ENCODE results near the gene RALBP1.

RALBP1 gene

DNA sequence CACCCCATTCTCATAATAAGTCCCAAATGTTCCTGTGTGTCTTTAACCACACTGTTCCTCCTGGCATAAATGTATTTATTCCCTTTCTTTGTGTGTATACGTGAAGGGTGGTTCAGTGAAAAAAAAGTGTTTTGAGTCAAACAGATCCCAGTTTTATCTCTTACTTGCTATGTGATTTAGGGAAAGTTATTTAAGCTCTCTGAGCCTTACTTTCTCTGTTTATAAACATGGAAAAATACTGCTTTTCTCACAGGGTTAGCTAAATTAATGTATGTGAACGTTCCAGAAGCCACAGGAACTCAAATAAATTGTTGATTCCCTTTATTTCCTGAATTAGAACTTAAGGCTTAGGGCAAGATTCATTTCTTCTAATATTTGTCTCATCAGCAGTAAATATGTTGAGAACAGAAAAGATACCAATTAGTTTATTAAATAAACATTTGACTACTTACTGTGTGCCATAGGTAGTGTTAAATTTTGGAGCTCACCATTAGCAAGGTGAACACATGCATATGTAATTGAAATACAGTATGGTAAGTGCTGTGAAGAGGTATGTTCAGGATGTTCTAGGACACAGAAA is 33.2 kb downstream of the RALBP1 start:
- H3K4me3 ChIP-seq (ENCODE audit: low read depth, low read length), result no peak overlapping the region
- DNase-seq (ENCODE audit: low read depth), result no peak
- TF ChIP-seq POLR2A (IDR thresholded peaks at IDR 0.05; ENCODE audit: extremely low read depth, insufficient read length) (no peak), MYC (IDR thresholded peaks at IDR 0.05; ENCODE audit: low read depth, low read length) (no peak)
- TF ChIP-seq, protein P1, sequence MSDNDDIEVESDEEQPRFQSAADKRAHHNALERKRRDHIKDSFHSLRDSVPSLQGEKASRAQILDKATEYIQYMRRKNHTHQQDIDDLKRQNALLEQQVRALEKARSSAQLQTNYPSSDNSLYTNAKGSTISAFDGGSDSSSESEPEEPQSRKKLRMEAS (IDR thresholded peaks at IDR 0.05; ENCODE audit: low read depth, low read length), result no peak
- TF ChIP-seq, protein P2, sequence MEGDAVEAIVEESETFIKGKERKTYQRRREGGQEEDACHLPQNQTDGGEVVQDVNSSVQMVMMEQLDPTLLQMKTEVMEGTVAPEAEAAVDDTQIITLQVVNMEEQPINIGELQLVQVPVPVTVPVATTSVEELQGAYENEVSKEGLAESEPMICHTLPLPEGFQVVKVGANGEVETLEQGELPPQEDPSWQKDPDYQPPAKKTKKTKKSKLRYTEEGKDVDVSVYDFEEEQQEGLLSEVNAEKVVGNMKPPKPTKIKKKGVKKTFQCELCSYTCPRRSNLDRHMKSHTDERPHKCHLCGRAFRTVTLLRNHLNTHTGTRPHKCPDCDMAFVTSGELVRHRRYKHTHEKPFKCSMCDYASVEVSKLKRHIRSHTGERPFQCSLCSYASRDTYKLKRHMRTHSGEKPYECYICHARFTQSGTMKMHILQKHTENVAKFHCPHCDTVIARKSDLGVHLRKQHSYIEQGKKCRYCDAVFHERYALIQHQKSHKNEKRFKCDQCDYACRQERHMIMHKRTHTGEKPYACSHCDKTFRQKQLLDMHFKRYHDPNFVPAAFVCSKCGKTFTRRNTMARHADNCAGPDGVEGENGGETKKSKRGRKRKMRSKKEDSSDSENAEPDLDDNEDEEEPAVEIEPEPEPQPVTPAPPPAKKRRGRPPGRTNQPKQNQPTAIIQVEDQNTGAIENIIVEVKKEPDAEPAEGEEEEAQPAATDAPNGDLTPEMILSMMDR (IDR thresholded peaks at IDR 0.05; ENCODE audit: low read depth, low read length), result no peak

DNA sequence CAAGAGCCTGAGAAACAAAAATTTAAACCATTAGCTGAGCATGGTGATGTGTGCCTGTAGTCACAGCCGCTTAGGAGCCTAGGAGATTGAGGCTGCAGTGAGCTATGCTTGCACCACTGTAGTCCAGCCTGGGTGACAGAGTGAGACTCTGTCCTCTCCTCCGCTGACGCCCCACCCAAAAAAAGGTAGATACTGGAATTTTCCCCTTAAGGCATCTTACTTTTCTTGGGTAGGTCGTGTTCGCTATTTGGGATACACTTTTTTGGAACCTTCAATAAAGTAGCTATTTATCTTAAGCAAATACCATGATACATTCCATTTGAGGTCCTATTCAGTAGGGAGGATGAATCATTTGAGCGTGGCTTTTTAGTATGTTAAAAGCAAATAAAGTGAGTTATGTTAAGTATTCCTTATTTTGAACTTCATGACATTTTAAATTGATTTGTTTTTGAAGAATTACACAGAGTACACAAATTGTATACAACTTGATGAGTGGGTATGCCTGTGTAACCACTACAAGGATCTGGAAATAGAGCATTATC is 38.7 kb downstream of the RALBP1 start:
- H3K4me3 ChIP-seq (ENCODE audit: low read depth, low read length), result no peak overlapping the region
- DNase-seq (ENCODE audit: low read depth), result no peak
- TF ChIP-seq, protein P2 (IDR thresholded peaks at IDR 0.05; ENCODE audit: low read depth, low read length), result no peak
- TF ChIP-seq MYC (IDR thresholded peaks at IDR 0.05; ENCODE audit: low read depth, low read length), result no peak
- TF ChIP-seq, protein P1 (IDR thresholded peaks at IDR 0.05; ENCODE audit: low read depth, low read length), result no peak
- no peak for TF ChIP-seq POLR2A (IDR thresholded peaks at IDR 0.05; ENCODE audit: extremely low read depth, insufficient read length)

DNA sequence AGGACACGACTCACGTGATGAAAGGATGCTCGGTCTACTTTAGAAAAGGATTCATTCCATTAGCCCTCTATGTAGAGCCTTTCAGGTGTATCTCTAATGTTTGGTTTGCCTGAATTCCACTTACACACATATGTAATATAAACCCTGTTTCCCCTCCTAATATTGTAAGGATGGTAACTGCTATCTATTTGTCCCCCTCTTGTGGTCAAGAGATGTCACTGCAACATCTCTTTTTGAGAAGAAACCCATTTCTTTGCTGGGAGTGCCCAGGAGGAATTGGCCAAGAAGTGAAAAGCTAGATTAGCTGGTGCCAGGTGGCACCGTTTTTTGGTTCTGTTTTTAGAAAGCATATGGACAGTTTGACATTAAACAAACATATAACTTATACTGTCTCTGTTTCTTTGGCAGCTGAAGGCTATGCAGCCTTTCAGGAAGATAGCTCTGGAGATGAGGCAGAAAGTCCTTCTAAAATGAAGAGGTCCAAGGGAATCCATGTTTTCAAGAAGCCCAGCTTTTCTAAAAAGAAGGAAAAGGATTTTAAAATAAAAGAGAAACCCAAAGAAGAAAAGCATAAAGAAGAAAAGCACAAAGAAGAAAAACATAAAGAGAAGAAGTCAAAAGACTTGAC is 41.2 kb downstream of the RALBP1 start:
- H3K4me3 ChIP-seq (ENCODE audit: low read depth, low read length), result no peak overlapping the region
- no peak for TF ChIP-seq POLR2A (IDR thresholded peaks at IDR 0.05; ENCODE audit: extremely low read depth, insufficient read length)
- TF ChIP-seq, protein P2 (IDR thresholded peaks at IDR 0.05; ENCODE audit: low read depth, low read length), result peak; percentile 67
- TF ChIP-seq, protein P1 (IDR thresholded peaks at IDR 0.05; ENCODE audit: low read depth, low read length), result no peak
- DNase-seq (ENCODE audit: low read depth), result peak; percentile 53

DNA sequence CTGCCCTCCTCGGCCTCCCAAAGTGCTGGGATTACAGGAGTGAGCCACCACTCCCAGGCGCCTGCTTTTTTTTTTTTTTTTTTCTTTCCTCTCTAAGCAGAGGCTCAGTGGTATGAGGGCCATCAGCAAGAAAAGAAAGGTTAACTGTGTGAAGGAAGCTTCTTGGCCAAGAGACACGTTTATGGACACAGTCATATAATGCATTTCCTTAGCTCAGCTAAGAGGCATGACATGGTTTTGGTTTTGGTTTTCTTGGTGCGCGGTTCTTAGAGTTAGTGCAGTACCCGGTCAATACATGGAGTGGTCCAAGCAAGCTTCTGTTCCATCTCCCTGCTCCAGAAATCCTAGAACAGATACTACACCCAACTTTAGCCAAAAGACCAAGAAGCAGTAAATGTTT is 42.6 kb downstream of the RALBP1 start:
- H3K4me3 ChIP-seq (ENCODE audit: low read depth, low read length), result no peak overlapping the region
- DNase-seq (ENCODE audit: low read depth), result no peak
- no peak for TF ChIP-seq POLR2A (IDR thresholded peaks at IDR 0.05; ENCODE audit: extremely low read depth, insufficient read length)
- TF ChIP-seq, protein P2 (IDR thresholded peaks at IDR 0.05; ENCODE audit: low read depth, low read length), result no peak
- TF ChIP-seq, protein P1 (IDR thresholded peaks at IDR 0.05; ENCODE audit: low read depth, low read length), result no peak
- TF ChIP-seq MYC (IDR thresholded peaks at IDR 0.05; ENCODE audit: low read depth, low read length), result no peak

DNA sequence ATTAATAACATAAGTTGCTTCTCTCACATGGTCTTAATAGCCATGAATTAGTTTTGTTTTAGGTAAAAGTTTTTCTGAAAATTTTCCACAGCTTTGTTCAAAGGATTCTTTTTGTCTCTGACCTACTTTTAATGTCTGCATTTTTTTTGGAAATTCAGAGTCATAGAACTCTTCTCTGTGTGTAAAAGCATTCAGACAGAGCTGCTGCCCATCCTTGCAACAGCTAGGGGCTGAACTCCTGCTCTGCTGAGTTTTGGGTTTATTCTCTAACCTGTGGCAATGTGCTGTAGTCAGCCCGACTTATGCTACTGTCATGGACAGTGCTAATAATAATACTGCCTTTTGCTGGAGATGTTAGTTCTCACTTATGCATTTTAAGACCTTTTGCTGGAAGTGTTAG is 44.1 kb downstream of the RALBP1 start:
- no peak for DNase-seq (ENCODE audit: low read depth)
- no peak overlapping the region for H3K4me3 ChIP-seq (ENCODE audit: low read depth, low read length)
- TF ChIP-seq MYC (IDR thresholded peaks at IDR 0.05; ENCODE audit: low read depth, low read length) (no peak), POLR2A (IDR thresholded peaks at IDR 0.05; ENCODE audit: extremely low read depth, insufficient read length) (no peak)
- TF ChIP-seq, protein P2 (IDR thresholded peaks at IDR 0.05; ENCODE audit: low read depth, low read length), result no peak
- TF ChIP-seq, protein P1 (IDR thresholded peaks at IDR 0.05; ENCODE audit: low read depth, low read length), result no peak
